Activated T-cell treated with anti-CD3 and anti-CD28 coated beads, Interleukin-2, amount 50 U/mL, for 4 hours (primary cell): ENCODE results near the gene MORC1. TPM values are rescaled to one million over a fixed set of nuclear protein-coding genes. Genes with fewer than 3 reads are reported as not detected.

Experiments
- ATAC-seq, 2 donors: fragments of 200-7000 bp; cut with Tn5 transposase; one replicate each; pipeline ENCODE4 v1.10.0; 2021
- DNase-seq: peaks from one replicate; pipeline ENCODE4 v3.0.0-alpha.2; 2020
- H3K27me3 Mint-ChIP-seq: one replicate; pipeline ENCODE4 v1.8.0; 2021; ENCODE audit warnings: low read depth, mixed read lengths
- H3K36me3 Mint-ChIP-seq: one replicate; pipeline ENCODE4 v1.8.0; 2022; ENCODE audit warnings: mixed read lengths; ENCODE audit not compliant: insufficient read depth
- H3K4me1 Mint-ChIP-seq: one replicate; pipeline ENCODE4 v1.8.0; 2021; ENCODE audit warnings: low read depth, mixed read lengths
- H3K4me3 Mint-ChIP-seq: one replicate; pipeline ENCODE4 v1.8.0; 2021; ENCODE audit warnings: mild to moderate bottlenecking, moderate library complexity, mixed read lengths
- H3K9me3 Mint-ChIP-seq: one replicate; pipeline ENCODE4 v1.8.0; 2021; ENCODE audit warnings: mixed read lengths
- total RNA-seq, 3 donors: library from RNA; stranded (reverse); gene quantifications; one replicate each; pipeline ENCODE4 v1.2.1, GENCODE V29; 2021

The MORC1 gene
- total RNA-seq, 3 donors from 2014 or later = not detected

GRCh38 chr3:109073116-109073515 is 44.8 kb downstream of the MORC1 start:
- no peaks in the 10 kb centered on the region for H3K9me3 Mint-ChIP-seq

GRCh38 chr3:109072194-109072593 is 45.7 kb downstream of the MORC1 start:
- no peak for DNase-seq
- ATAC-seq = no peak
- Mint-ChIP-seq H3K36me3 (no peaks in the 10 kb centered on the region), H3K27me3 (peaks cover 24% of the 10 kb centered on the region), H3K4me1 (peaks cover 8% of the 10 kb centered on the region), H3K9me3 (no peaks in the 10 kb centered on the region), H3K4me3 (peak overlapping the region; percentile 17)

More at GRCh38 chr3:109073116-109073515, 44.8 kb downstream of the MORC1 start:
- peaks cover 8% of the 10 kb centered on the region for H3K4me1 Mint-ChIP-seq
- ATAC-seq (no peak), DNase-seq (no peak)
- H3K4me3 Mint-ChIP-seq = no peak overlapping the region
- H3K27me3 Mint-ChIP-seq = peaks cover 25% of the 10 kb centered on the region
- no peaks in the 10 kb centered on the region for H3K36me3 Mint-ChIP-seq

- no peaks in the 10 kb centered on the region for H3K9me3 Mint-ChIP-seq
- ATAC-seq (no peak), DNase-seq (no peak)
- H3K4me3 Mint-ChIP-seq = no peak overlapping the region
- peaks cover 24% of the 10 kb centered on the region for H3K27me3 Mint-ChIP-seq
- peaks cover 8% of the 10 kb centered on the region for H3K4me1 Mint-ChIP-seq
- no peaks in the 10 kb centered on the region for H3K36me3 Mint-ChIP-seq
Measured at GRCh38 chr3:109071350-109072142, 46.4 kb downstream of the MORC1 start.

- H3K36me3 Mint-ChIP-seq = peaks cover 1% of the 10 kb centered on the region
- H3K4me3 Mint-ChIP-seq = no peak overlapping the region
- peaks cover 8% of the 10 kb centered on the region for H3K4me1 Mint-ChIP-seq
- no peak for DNase-seq
- no peak for ATAC-seq
- no peaks in the 10 kb centered on the region for H3K9me3 Mint-ChIP-seq
- peaks cover 23% of the 10 kb centered on the region for H3K27me3 Mint-ChIP-seq
Measured at GRCh38 chr3:109070211-109070610, 47.7 kb downstream of the MORC1 start.

GRCh38 chr3:109066864-109067263 is 51.1 kb downstream of the MORC1 start:
- H3K9me3 Mint-ChIP-seq = no peaks in the 10 kb centered on the region
- ATAC-seq = no peak
- peaks cover 14% of the 10 kb centered on the region for H3K27me3 Mint-ChIP-seq
- H3K4me3 Mint-ChIP-seq = no peak overlapping the region
- peaks cover 1% of the 10 kb centered on the region for H3K36me3 Mint-ChIP-seq
- no peak for DNase-seq
- peaks cover 2% of the 10 kb centered on the region for H3K4me1 Mint-ChIP-seq

GRCh38 chr3:109059264-109059663 is 58.7 kb downstream of the MORC1 start:
- no peaks in the 10 kb centered on the region for H3K9me3 Mint-ChIP-seq
- H3K27me3 Mint-ChIP-seq = peaks cover 11% of the 10 kb centered on the region
- ATAC-seq = no peak
- H3K4me3 Mint-ChIP-seq = no peak overlapping the region
- H3K36me3 Mint-ChIP-seq = no peaks in the 10 kb centered on the region
- H3K4me1 Mint-ChIP-seq = peaks cover 2% of the 10 kb centered on the region
- DNase-seq = no peak

GRCh38 chr3:109057616-109058015 is 60.3 kb downstream of the MORC1 start:
- H3K4me3 Mint-ChIP-seq = no peak overlapping the region
- no peak for ATAC-seq
- H3K36me3 Mint-ChIP-seq = no peaks in the 10 kb centered on the region
- DNase-seq = no peak
- H3K27me3 Mint-ChIP-seq = peaks cover 11% of the 10 kb centered on the region
- no peaks in the 10 kb centered on the region for H3K9me3 Mint-ChIP-seq
- H3K4me1 Mint-ChIP-seq = peaks cover 2% of the 10 kb centered on the region

- H3K9me3 Mint-ChIP-seq = no peaks in the 10 kb centered on the region
- H3K36me3 Mint-ChIP-seq = no peaks in the 10 kb centered on the region
Measured at GRCh38 chr3:109057056-109057455, 60.9 kb downstream of the MORC1 start.

GRCh38 chr3:109050591-109051167 is 67.3 kb downstream of the MORC1 start:
- DNase-seq (no peak), ATAC-seq (no peak)
- H3K4me3 Mint-ChIP-seq = no peak overlapping the region
- no peaks in the 10 kb centered on the region for H3K9me3 Mint-ChIP-seq
- no peaks in the 10 kb centered on the region for H3K36me3 Mint-ChIP-seq
- H3K4me1 Mint-ChIP-seq = no peaks in the 10 kb centered on the region
- peaks cover 3% of the 10 kb centered on the region for H3K27me3 Mint-ChIP-seq

More at GRCh38 chr3:109057056-109057455, 60.9 kb downstream of the MORC1 start:
- no peak for ATAC-seq
- Mint-ChIP-seq H3K4me3 (no peak overlapping the region), H3K4me1 (peaks cover 2% of the 10 kb centered on the region), H3K27me3 (peaks cover 13% of the 10 kb centered on the region)
- no peak for DNase-seq

GRCh38 chr3:109047366-109047765 is 70.6 kb downstream of the MORC1 start:
- Mint-ChIP-seq H3K36me3 (no peaks in the 10 kb centered on the region), H3K4me1 (no peaks in the 10 kb centered on the region), H3K4me3 (no peak overlapping the region), H3K27me3 (no peaks in the 10 kb centered on the region), H3K9me3 (no peaks in the 10 kb centered on the region)
- no peak for ATAC-seq
- no peak for DNase-seq

- DNase-seq (no peak), ATAC-seq (no peak)
- H3K9me3 Mint-ChIP-seq = no peaks in the 10 kb centered on the region
- H3K4me3 Mint-ChIP-seq = no peak overlapping the region
- no peaks in the 10 kb centered on the region for H3K4me1 Mint-ChIP-seq
- H3K36me3 Mint-ChIP-seq = no peaks in the 10 kb centered on the region
- peaks cover 2% of the 10 kb centered on the region for H3K27me3 Mint-ChIP-seq
Measured at GRCh38 chr3:109045271-109046040, 72.5 kb downstream of the MORC1 start.

- ATAC-seq (no peak), DNase-seq (no peak)
- H3K27me3 Mint-ChIP-seq = peaks cover 23% of the 10 kb centered on the region
- no peaks in the 10 kb centered on the region for H3K36me3 Mint-ChIP-seq
- no peak overlapping the region for H3K4me3 Mint-ChIP-seq
- no peaks in the 10 kb centered on the region for H3K4me1 Mint-ChIP-seq
- H3K9me3 Mint-ChIP-seq = no peaks in the 10 kb centered on the region
Measured at GRCh38 chr3:109035082-109035481, 82.9 kb downstream of the MORC1 start.

- ATAC-seq (no peak), DNase-seq (no peak)
- Mint-ChIP-seq H3K36me3 (no peaks in the 10 kb centered on the region), H3K4me1 (no peaks in the 10 kb centered on the region), H3K27me3 (peaks cover 11% of the 10 kb centered on the region), H3K4me3 (no peak overlapping the region), H3K9me3 (no peaks in the 10 kb centered on the region)
Measured at GRCh38 chr3:109033000-109033660, 84.8 kb downstream of the MORC1 start.

- no peaks in the 10 kb centered on the region for H3K36me3 Mint-ChIP-seq
- no peaks in the 10 kb centered on the region for H3K9me3 Mint-ChIP-seq
- ATAC-seq (no peak), DNase-seq (no peak)
- no peaks in the 10 kb centered on the region for H3K27me3 Mint-ChIP-seq
- H3K4me3 Mint-ChIP-seq = no peak overlapping the region
- no peaks in the 10 kb centered on the region for H3K4me1 Mint-ChIP-seq
Measured at GRCh38 chr3:109028753-109029152, 89.2 kb downstream of the MORC1 start.
